Measurements from ENCODE around the gene SGO2.

The SGO2 gene

GRCh38 chr2:200525882-200526651 lies at the start of gene SGO2:
Gene SGO2 (plus strand): TSS chr2:200526207. CDS start chr2:200532976, 6,769 bp downstream.
- no peak for TF ChIP-seq CTCF (conservative IDR thresholded peaks at IDR 0.05)
- H3K27ac ChIP-seq: peak within 1 kb of the TSS; percentile 67

- no peak overlapping the region for H3K27ac ChIP-seq
- TF ChIP-seq CTCF (conservative IDR thresholded peaks at IDR 0.05): no peak
Observed at GRCh38 chr2:200476836-200477235, 49.2 kb upstream of the SGO2 start.

GRCh38 chr2:200477667-200478131 lies 48.3 kb upstream of the SGO2 start:
- no peak for TF ChIP-seq CTCF (conservative IDR thresholded peaks at IDR 0.05)
- H3K27ac ChIP-seq: no peak overlapping the region

- TF ChIP-seq CTCF (conservative IDR thresholded peaks at IDR 0.05): no peak
Observed at GRCh38 chr2:200479692-200480265, 46.2 kb upstream of the SGO2 start.

GRCh38 chr2:200482194-200482593 lies 43.8 kb upstream of the SGO2 start:
- H3K27ac ChIP-seq: no peak overlapping the region
- no peak for TF ChIP-seq CTCF (conservative IDR thresholded peaks at IDR 0.05)

More at GRCh38 chr2:200479692-200480265, 46.2 kb upstream of the SGO2 start:
- H3K27ac ChIP-seq: peak overlapping the region; percentile 69

GRCh38 chr2:200483729-200484198 lies 42.2 kb upstream of the SGO2 start:
- peak; percentile 89 for TF ChIP-seq CTCF (conservative IDR thresholded peaks at IDR 0.05)
- H3K27ac ChIP-seq: peak overlapping the region; percentile 56

- no peak for TF ChIP-seq CTCF (conservative IDR thresholded peaks at IDR 0.05)
- no peak overlapping the region for H3K27ac ChIP-seq
Observed at GRCh38 chr2:200484934-200485333, 41.1 kb upstream of the SGO2 start.
